Right cardiac atrium (tissue), 5 donors: ENCODE measurements around the gene IGSF8. TPM values are rescaled to one million over a fixed set of nuclear protein-coding genes. Genes with fewer than 3 reads are reported as not detected.
"Not testable (repeated sequence)": the region's sequence is repeated elsewhere in the genome, so short reads cannot be mapped to it uniquely, and the experiment has no call there.

Source experiments
- ATAC-seq, 2 donors: fragments of 200-7000 bp; cut with Tn5 transposase; one replicate each; pipeline versions ENCODE4 v1.8.0 to v1.9.1; 2020; ENCODE audit warnings: moderate library complexity in 2 of 2, mild to moderate bottlenecking in 1 of 2
- DNase-seq, 3 donors: peaks; one replicate each; pipeline ENCODE4 v3.0.0-alpha.2; 2020
- H3K27ac ChIP-seq: one replicate; pipeline ENCODE4 v1.5.1; 2013; ENCODE audit warnings: mild to moderate bottlenecking, low read length, control low read depth, moderate library complexity
- H3K27me3 ChIP-seq: one replicate; pipeline ENCODE4 v1.6.1; 2013; ENCODE audit not compliant: control insufficient read depth, insufficient read depth
- H3K4me1 ChIP-seq: one replicate; pipeline ENCODE4 v1.6.1; 2013; ENCODE audit warnings: low read length; ENCODE audit not compliant: control insufficient read depth, insufficient read depth
- H3K4me3 ChIP-seq: one replicate; pipeline ENCODE4 v1.5.1; 2013; ENCODE audit warnings: low read length, control low read depth
- H3K9me3 ChIP-seq: one replicate; pipeline ENCODE4 v1.6.1; 2013; ENCODE audit warnings: low read length; ENCODE audit not compliant: control insufficient read depth
- WGBS: extraction: QIAGEN DNeasy Blood & Tissue Kit; methylation state at CpG from one replicate; pipeline ENCODE4 v1.1.7; 2013; 5-methylcytosine and 5-hydroxymethylcytosine counted together
- intact Hi-C, 4 donors: fragments of 100-400 bp; cut with DNase I; formaldehyde crosslinking; loops; one replicate each; pipeline versions ENCODE4 v1.11.0 to v1.14.0; 2022 to 2023
- polyA plus RNA-seq: library from polyadenylated mRNA; stranded (reverse); fragments of 200-250 nt; gene quantifications from one replicate; pipeline ENCODE4 v1.2.3, GENCODE V29; 2013
- total RNA-seq, 4 donors: library from RNA; stranded (reverse); fragmentation: NEBNext Ultra II Directional; extraction: Animal tissue kit (Norgen Biotek cat#: 25700); gene quantifications; one replicate each; pipeline ENCODE4 v1.2.1, GENCODE V29; 2021
- donor health status: healthy with polysubstance abuse.
- donor health status: DM: no; HTN: yes; CAD: no.
- donor health status: DM: no; HTN: no; CAD: no.
- donor health status: DM: no; HTN: yes; CAD: no; lungs with severe emphysema.
- donor health status: DM: yes; HTN: yes; CAD: no.

IGSF8 gene
- total and polyA plus RNA-seq, 5 donors: 18.2 to 24.2 (median 18.8) TPM

GRCh38 chr1:160116283-160117147 is 18.1 kb upstream of the IGSF8 start:
- peak; percentile 10 to 12 for ATAC-seq
- H3K9me3 ChIP-seq: no peaks in the 10 kb centered on the region
- intact Hi-C loops: no loop called here
- WGBS: 33% methylated on average over 12 of the region's 12 CpGs
- DNase-seq: peak in 1 of 3 donors; percentile 58
- H3K27ac ChIP-seq: peak overlapping the region; percentile 82
- peaks cover 7% of the 10 kb centered on the region for H3K4me1 ChIP-seq
- no peaks in the 10 kb centered on the region for H3K27me3 ChIP-seq
- H3K4me3 ChIP-seq: peak overlapping the region; percentile 40

- H3K4me3 ChIP-seq: peak within 1 kb of the TSS; percentile 40
- ATAC-seq (peak; percentile 61 to 66), DNase-seq (peak in 2 of 3 donors; percentile 72 to 80)
- intact Hi-C loops: no loop called here
- 29% methylated on average over 16 of the region's 16 CpGs for WGBS
- H3K9me3 ChIP-seq: no peaks in the 10 kb centered on the region
- H3K4me1 ChIP-seq: peaks cover 7% of the 10 kb centered on the region
- peak within 1 kb of the TSS; percentile 82 for H3K27ac ChIP-seq
- no peaks in the 10 kb centered on the region for H3K27me3 ChIP-seq
Observed at GRCh38 chr1:160115545-160116282, 17.3 kb upstream of the IGSF8 start, which contains the start of gene ATP1A2. Gene ATP1A2 (plus strand): TSS chr1:160115759. CDS start chr1:160115862, 103 bp downstream.

GRCh38 chr1:160114085-160114484 is 15.7 kb upstream of the IGSF8 start:
- Histone ChIP-seq H3K4me3 (no peak overlapping the region), H3K9me3 (no peaks in the 10 kb centered on the region), H3K27ac (peak overlapping the region; percentile 62), H3K4me1 (peaks cover 7% of the 10 kb centered on the region), H3K27me3 (no peaks in the 10 kb centered on the region)
- intact Hi-C loops: no loop called here
- DNase-seq (peak in 2 of 3 donors; percentile 60 to 64), ATAC-seq (peak; percentile 2 to 14)
- WGBS: 49% methylated on average over 4 of the region's 4 CpGs

GRCh38 chr1:160113407-160113806 is 15.0 kb upstream of the IGSF8 start:
- no peak overlapping the region for H3K4me3 ChIP-seq
- DNase-seq: peak in 1 of 3 donors; percentile 42
- ATAC-seq: no peak
- H3K27ac ChIP-seq: peak overlapping the region; percentile 62
- no peaks in the 10 kb centered on the region for H3K27me3 ChIP-seq
- H3K4me1 ChIP-seq: peaks cover 7% of the 10 kb centered on the region
- WGBS: 69% methylated on average over 8 of the region's 8 CpGs
- H3K9me3 ChIP-seq: no peaks in the 10 kb centered on the region
- intact Hi-C loops: no loop called here

- no peaks in the 10 kb centered on the region for H3K9me3 ChIP-seq
- intact Hi-C loops: no loop called here
- 62% methylated on average over 12 of the region's 12 CpGs for WGBS
- peaks cover 4% of the 10 kb centered on the region for H3K4me1 ChIP-seq
- peak in 1 of 3 donors; percentile 59 for DNase-seq
- no peak overlapping the region for H3K27ac ChIP-seq
- H3K27me3 ChIP-seq: no peaks in the 10 kb centered on the region
- no peak for ATAC-seq
- H3K4me3 ChIP-seq: no peak overlapping the region
Observed at GRCh38 chr1:160112357-160112756, 13.9 kb upstream of the IGSF8 start.

- DNase-seq, H3K27ac ChIP-seq, ATAC-seq, H3K27me3 ChIP-seq, H3K4me3 ChIP-seq, intact Hi-C loops, H3K9me3 ChIP-seq, H3K4me1 ChIP-seq: not testable (repeated sequence)
- WGBS: 90% methylated on average over 10 of the region's 10 CpGs
Observed at GRCh38 chr1:160111462-160111861, 13.0 kb upstream of the IGSF8 start.

- Histone ChIP-seq H3K4me3 (no peak overlapping the region), H3K9me3 (no peaks in the 10 kb centered on the region), H3K4me1 (peaks cover 2% of the 10 kb centered on the region), H3K27me3 (no peaks in the 10 kb centered on the region), H3K27ac (no peak overlapping the region)
- WGBS: 55% methylated on average over 4 of the region's 4 CpGs
- intact Hi-C loops: loop anchor here in 1 of 4 donors (10.0 kb wide), 3 partner anchors 105 to 265 kb away; no protein-coding TSS in a partner anchor
- ATAC-seq: no peak
- peak in 1 of 3 donors; percentile 35 for DNase-seq
Observed at GRCh38 chr1:160109686-160110085, 11.3 kb upstream of the IGSF8 start.

GRCh38 chr1:160108888-160109662 is 10.7 kb upstream of the IGSF8 start:
- peaks cover 2% of the 10 kb centered on the region for H3K4me1 ChIP-seq
- intact Hi-C loops: loop anchor here in 1 of 4 donors (10.0 kb wide), 3 partner anchors 106 to 266 kb away; no protein-coding TSS in a partner anchor
- no peaks in the 10 kb centered on the region for H3K27me3 ChIP-seq
- DNase-seq (peak in 1 of 3 donors; percentile 65), ATAC-seq (no peak)
- H3K9me3 ChIP-seq: no peaks in the 10 kb centered on the region
- H3K4me3 ChIP-seq: no peak overlapping the region
- WGBS: 33% methylated on average over 6 of the region's 6 CpGs
- H3K27ac ChIP-seq: no peak overlapping the region

- no peak for ATAC-seq
- Histone ChIP-seq H3K9me3 (no peaks in the 10 kb centered on the region), H3K4me1 (peaks cover 2% of the 10 kb centered on the region), H3K27me3 (no peaks in the 10 kb centered on the region), H3K4me3 (no peak overlapping the region), H3K27ac (no peak overlapping the region)
- WGBS: 96% methylated on average over 1 of the region's 1 CpG
- intact Hi-C loops: loop anchor here in 1 of 4 donors (10.0 kb wide), 3 partner anchors 107 to 267 kb away; no protein-coding TSS in a partner anchor
- no peak for DNase-seq
Observed at GRCh38 chr1:160107512-160107911, 9.1 kb upstream of the IGSF8 start.

GRCh38 chr1:160105155-160105554 is 6.7 kb upstream of the IGSF8 start:
- no peaks in the 10 kb centered on the region for H3K27me3 ChIP-seq
- intact Hi-C loops: loop anchor here in 1 of 4 donors (10.0 kb wide), 3 partner anchors 110 to 270 kb away; no protein-coding TSS in a partner anchor
- no peak overlapping the region for H3K27ac ChIP-seq
- WGBS: 95% methylated on average over 5 of the region's 5 CpGs
- H3K4me3 ChIP-seq: no peak overlapping the region
- no peak for DNase-seq
- no peaks in the 10 kb centered on the region for H3K9me3 ChIP-seq
- no peaks in the 10 kb centered on the region for H3K4me1 ChIP-seq
- no peak for ATAC-seq
